Thoracic aorta (tissue), 2 donors: ENCODE data around the gene CHST6. TPM values are rescaled to one million over a fixed set of nuclear protein-coding genes. Genes with fewer than 3 reads are reported as not detected.

Experiments
- ATAC-seq: fragments of 150-250 bp; one replicate; pipeline ENCODE4 v1.8.0; 2017; ENCODE audit warnings: low read depth; ENCODE audit not compliant: insufficient number of reproducible peaks, low FRiP score
- DNase-seq: peaks from one replicate; pipeline ENCODE4 v3.0.0-alpha.2; 2020; ENCODE audit warnings: low spot score
- H3K27ac ChIP-seq, 2 donors: fragments of 200-600 bp; sonication (generic); 1 replicate in 1 of 2; 2 replicates in 1 of 2; pipeline ENCODE4 v1.5.1; 2016; ENCODE audit warnings: mild to moderate bottlenecking in 2 of 2, moderate library complexity in 2 of 2
- H3K27me3 ChIP-seq: fragments of 200-600 bp; sonication (generic); replicated peaks from 2 replicates; pipeline ENCODE4 v1.6.0; 2016; ENCODE audit warnings: mild to moderate bottlenecking; ENCODE audit not compliant: insufficient read depth
- H3K36me3 ChIP-seq: fragments of 200-600 bp; sonication (generic); one replicate; pipeline ENCODE4 v1.5.1; 2016
- H3K4me1 ChIP-seq, 2 donors: fragments of 200-600 bp; sonication (generic); 1 replicate in 1 of 2; 2 replicates in 1 of 2; pipeline versions ENCODE4 v1.5.1 to v1.6.0; 2016; ENCODE audit warnings: low read depth in 2 of 2, mild to moderate bottlenecking in 1 of 2; ENCODE audit not compliant: control insufficient read depth in 1 of 2
- H3K4me3 ChIP-seq: fragments of 200-600 bp; sonication (generic); 2 replicates; pipeline ENCODE4 v1.5.1; 2016; ENCODE audit warnings: mild to moderate bottlenecking
- H3K9me3 ChIP-seq: fragments of 200-600 bp; sonication (generic); 2 replicates; pipeline ENCODE4 v1.5.1; 2016
- total RNA-seq, 2 donors: library from RNA; depleted of rRNA; stranded (reverse); fragments of >200 nt; gene quantifications; one replicate each; pipeline versions ENCODE4 v1.1.0 to v1.2.3, GENCODE V29; 2016
- TF ChIP-seq, protein P1 (sequence below): fragments of 200-600 bp; sonication (generic); IDR thresholded peaks from one replicate; pipeline ENCODE4 v1.5.1; 2019; ENCODE audit warnings: antibody characterized with exemption

Gene CHST6
- total RNA-seq, 2 donors from 2014 or later, result 7.7 to 8.3 TPM

DNA sequence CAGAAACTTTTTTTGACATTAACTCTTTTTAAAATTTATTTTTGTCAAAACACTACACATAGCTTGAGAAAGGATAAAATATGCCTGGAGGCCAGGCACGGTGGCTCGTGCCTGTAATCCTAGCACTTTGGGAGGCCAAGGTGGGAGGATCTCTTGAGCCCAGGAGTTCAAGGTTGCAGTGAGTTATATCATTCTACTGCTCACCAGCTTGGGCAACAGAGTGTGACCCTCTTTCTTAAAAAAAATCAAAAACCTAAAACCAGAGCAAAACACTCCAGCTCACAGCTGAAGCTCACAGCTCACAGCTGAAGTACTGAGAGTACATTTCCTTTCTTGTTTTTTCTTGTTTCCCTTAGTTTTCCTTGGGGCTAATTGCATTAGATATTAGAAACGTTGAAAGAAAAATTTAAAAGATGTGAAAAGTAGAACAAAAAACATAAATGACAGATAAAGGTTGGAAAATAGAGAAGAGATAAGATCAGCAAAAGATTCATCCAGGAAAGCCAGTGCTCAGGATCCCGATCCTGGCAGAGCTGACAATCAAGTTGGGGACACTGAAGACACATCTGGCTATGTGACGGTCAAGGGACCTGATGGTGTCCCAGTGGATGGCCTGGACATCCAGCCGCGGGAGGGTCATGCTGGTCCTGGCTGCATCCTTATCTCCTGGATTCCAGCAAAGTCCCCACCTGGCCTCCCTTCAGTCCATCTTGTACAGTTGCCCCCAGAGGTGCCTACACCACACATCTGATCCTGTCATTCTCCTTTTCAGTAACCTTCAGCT, 9.8 kb downstream of the CHST6 start:
- Histone ChIP-seq H3K9me3 (no peaks in the 10 kb centered on the region), H3K4me1 (no peaks in the 10 kb centered on the region), H3K36me3 (no peaks in the 10 kb centered on the region), H3K27ac (no peak overlapping the region), H3K27me3 (no peaks in the 10 kb centered on the region), H3K4me3 (no peak overlapping the region)
- ATAC-seq, result no peak
- no peak for DNase-seq
- TF ChIP-seq, protein P1, sequence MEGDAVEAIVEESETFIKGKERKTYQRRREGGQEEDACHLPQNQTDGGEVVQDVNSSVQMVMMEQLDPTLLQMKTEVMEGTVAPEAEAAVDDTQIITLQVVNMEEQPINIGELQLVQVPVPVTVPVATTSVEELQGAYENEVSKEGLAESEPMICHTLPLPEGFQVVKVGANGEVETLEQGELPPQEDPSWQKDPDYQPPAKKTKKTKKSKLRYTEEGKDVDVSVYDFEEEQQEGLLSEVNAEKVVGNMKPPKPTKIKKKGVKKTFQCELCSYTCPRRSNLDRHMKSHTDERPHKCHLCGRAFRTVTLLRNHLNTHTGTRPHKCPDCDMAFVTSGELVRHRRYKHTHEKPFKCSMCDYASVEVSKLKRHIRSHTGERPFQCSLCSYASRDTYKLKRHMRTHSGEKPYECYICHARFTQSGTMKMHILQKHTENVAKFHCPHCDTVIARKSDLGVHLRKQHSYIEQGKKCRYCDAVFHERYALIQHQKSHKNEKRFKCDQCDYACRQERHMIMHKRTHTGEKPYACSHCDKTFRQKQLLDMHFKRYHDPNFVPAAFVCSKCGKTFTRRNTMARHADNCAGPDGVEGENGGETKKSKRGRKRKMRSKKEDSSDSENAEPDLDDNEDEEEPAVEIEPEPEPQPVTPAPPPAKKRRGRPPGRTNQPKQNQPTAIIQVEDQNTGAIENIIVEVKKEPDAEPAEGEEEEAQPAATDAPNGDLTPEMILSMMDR, result no peak

DNA sequence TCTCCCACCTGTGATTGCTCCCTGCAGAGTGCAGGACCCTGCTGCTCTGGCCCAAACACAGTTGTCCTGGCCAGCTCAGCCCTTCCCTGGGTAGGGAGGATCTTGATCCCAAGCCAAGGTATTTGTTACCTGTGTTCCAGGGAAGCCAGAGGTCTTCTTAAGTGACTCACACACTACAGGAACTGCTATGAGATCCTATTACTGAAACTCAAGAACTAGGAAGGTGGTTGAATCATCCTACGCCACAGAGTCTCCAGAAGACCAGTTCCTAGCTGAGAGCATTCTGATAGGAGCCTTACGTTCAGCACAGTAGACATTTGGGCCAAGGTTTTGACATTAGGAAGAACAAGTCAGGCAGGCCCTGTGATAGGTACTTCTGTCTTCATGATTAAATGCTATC, 12.0 kb downstream of the CHST6 start:
- no peaks in the 10 kb centered on the region for H3K36me3 ChIP-seq
- DNase-seq, result no peak
- H3K4me1 ChIP-seq, result no peaks in the 10 kb centered on the region
- H3K27me3 ChIP-seq, result no peaks in the 10 kb centered on the region
- no peak overlapping the region for H3K4me3 ChIP-seq
- no peaks in the 10 kb centered on the region for H3K9me3 ChIP-seq
- ATAC-seq, result no peak
- no peak overlapping the region for H3K27ac ChIP-seq
- TF ChIP-seq, protein P1, result no peak

- H3K27ac ChIP-seq, result no peak overlapping the region
- no peaks in the 10 kb centered on the region for H3K36me3 ChIP-seq
- ATAC-seq (no peak), DNase-seq (no peak)
- H3K27me3 ChIP-seq, result no peaks in the 10 kb centered on the region
- no peaks in the 10 kb centered on the region for H3K9me3 ChIP-seq
- TF ChIP-seq, protein P1, result no peak
- H3K4me1 ChIP-seq, result no peaks in the 10 kb centered on the region
- H3K4me3 ChIP-seq, result no peak overlapping the region
These were observed 12.6 kb downstream of the CHST6 start for GRCh38 chr16:75482434-75483205.

GRCh38 chr16:75481475-75481874, 13.8 kb downstream of the CHST6 start:
- Histone ChIP-seq H3K9me3 (no peaks in the 10 kb centered on the region), H3K4me1 (no peaks in the 10 kb centered on the region), H3K27ac (no peak overlapping the region), H3K27me3 (no peaks in the 10 kb centered on the region), H3K36me3 (no peaks in the 10 kb centered on the region), H3K4me3 (no peak overlapping the region)
- TF ChIP-seq, protein P1, result no peak
- no peak for DNase-seq
- no peak for ATAC-seq

DNA sequence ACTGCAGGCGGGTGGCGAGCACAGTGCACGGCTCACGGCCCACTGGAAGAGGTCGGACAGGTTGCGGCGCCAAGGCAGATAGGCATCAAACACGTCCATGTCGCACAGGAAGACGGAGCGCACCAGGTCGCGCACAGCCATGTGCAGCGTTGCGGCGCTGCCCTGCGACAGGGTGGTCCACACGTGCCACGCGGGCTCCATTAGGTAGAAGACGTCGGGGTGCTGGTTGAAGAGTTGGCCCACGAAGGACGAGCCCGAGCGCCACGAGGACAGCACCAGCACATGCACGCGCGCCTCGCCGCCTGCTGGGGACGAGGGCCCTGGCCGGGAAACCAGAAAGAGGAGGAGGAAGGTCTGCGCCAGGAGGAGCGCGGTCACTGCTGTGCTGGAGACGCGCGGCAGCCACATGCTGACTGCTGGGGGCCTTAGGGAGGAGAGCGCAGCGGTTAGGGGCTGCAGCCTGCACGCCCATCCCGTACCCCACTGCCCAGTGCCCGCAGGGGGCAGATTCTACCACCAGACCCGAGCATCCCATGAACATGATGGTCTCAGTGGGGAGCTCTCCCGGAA, 15.7 kb downstream of the CHST6 start:
- Histone ChIP-seq H3K36me3 (no peaks in the 10 kb centered on the region), H3K4me3 (no peak overlapping the region), H3K9me3 (no peaks in the 10 kb centered on the region), H3K4me1 (no peaks in the 10 kb centered on the region), H3K27me3 (no peaks in the 10 kb centered on the region), H3K27ac (no peak overlapping the region)
- DNase-seq, result no peak
- ATAC-seq, result no peak
- TF ChIP-seq, protein P1, result no peak
